Measurements from ENCODE around the gene ADGRL2. TPM values are rescaled to one million over a fixed set of nuclear protein-coding genes. Genes with fewer than 3 reads are reported as not detected.

ADGRL2 gene
- not detected for total RNA-seq

GRCh38 chr1:81800695-81801650, at the start of gene ADGRL2:
ADGRL2 (plus strand) TSS chr1:81800934; CDS start chr1:81836985, 36,051 bp downstream.
- Mint-ChIP-seq H3K9me3 (no peaks in the 10 kb centered on the region), H3K27ac (peak within 1 kb of the TSS in 1 of 2 donors; percentile 50), H3K36me3 (peaks cover 0 to 15% of the 10 kb centered on the region in 2 donors)
- DNase-seq (ENCODE audit: low spot score in 2 of 2): peak in 1 of 2 donors; percentile 8
- ATAC-seq: peak in 1 of 2 donors; percentile 62

GRCh38 chr1:81752840-81753239, 47.9 kb upstream of the ADGRL2 start:
- no peak for ATAC-seq
- H3K36me3 Mint-ChIP-seq: no peaks in the 10 kb centered on the region
- peaks cover 0 to 3% of the 10 kb centered on the region in 2 donors for H3K9me3 Mint-ChIP-seq
- DNase-seq (ENCODE audit: low spot score in 2 of 2): no peak
- H3K27ac Mint-ChIP-seq: no peak overlapping the region

- Mint-ChIP-seq H3K9me3 (no peaks in the 10 kb centered on the region), H3K36me3 (no peaks in the 10 kb centered on the region), H3K27ac (no peak overlapping the region)
- ATAC-seq: no peak
- no peak for DNase-seq (ENCODE audit: low spot score in 2 of 2)
Measured at GRCh38 chr1:81754424-81754823, 46.3 kb upstream of the ADGRL2 start.

DNA sequence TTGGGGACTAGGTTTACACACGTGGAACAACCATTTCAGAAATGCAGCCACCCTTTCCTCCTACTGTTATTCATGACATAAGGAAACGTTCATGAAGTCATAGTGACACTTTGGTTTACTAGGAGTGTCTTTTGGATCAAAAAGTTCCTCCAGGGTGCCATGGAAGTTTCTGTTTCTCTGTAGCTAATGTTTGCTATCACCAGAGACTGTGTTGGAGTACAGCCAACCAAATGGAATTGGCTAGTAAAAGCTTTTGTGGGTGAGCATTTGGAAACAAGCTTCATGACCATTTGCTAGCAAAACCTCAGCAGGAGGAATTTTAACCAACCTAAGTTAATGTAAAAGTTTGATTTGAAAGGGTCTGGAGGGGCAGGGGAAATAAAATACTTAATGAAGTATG, 43.9 kb upstream of the ADGRL2 start:
- Mint-ChIP-seq H3K27ac (no peak overlapping the region), H3K36me3 (no peaks in the 10 kb centered on the region), H3K9me3 (no peaks in the 10 kb centered on the region)
- ATAC-seq (no peak), DNase-seq (ENCODE audit: low spot score in 2 of 2) (no peak)

DNA sequence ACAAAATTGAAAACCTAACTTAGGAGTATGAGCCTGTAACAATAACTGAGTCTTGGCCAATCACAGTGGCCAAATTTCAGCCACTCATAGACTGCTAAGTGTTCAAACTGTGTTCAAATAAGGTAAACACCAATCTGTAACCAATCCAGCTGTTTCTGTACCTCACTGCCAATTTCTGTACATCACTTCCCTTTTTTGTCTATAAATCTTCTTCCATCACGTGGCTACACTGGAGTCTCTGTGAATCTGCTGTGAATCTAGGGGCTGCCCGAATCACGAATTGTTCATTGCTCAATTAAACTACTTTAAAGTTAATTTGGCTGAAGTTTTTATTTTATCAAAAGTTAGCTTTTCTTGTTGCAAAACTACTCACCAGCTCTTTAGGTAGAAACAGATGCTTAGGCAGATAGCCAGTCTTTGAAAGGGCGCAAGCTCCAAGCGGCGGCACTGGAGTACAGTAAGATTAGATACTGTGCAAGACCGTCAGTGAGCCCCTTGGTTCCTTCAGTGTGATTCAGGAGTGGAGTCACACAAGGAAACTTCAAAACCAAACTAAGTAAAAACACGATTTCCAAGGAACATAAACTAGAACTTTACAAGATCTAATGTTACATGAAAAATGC, 43.2 kb upstream of the ADGRL2 start:
- Mint-ChIP-seq H3K9me3 (no peaks in the 10 kb centered on the region), H3K27ac (no peak overlapping the region), H3K36me3 (no peaks in the 10 kb centered on the region)
- DNase-seq (ENCODE audit: low spot score in 2 of 2) (no peak), ATAC-seq (no peak)

- Mint-ChIP-seq H3K36me3 (no peaks in the 10 kb centered on the region), H3K9me3 (no peaks in the 10 kb centered on the region), H3K27ac (no peak overlapping the region)
- DNase-seq (ENCODE audit: low spot score in 2 of 2): no peak
- ATAC-seq: no peak
Measured at GRCh38 chr1:81758181-81758580, 42.6 kb upstream of the ADGRL2 start.

- Mint-ChIP-seq H3K9me3 (no peaks in the 10 kb centered on the region), H3K27ac (no peak overlapping the region), H3K36me3 (no peaks in the 10 kb centered on the region)
- ATAC-seq (no peak), DNase-seq (ENCODE audit: low spot score in 2 of 2) (no peak)
Measured at GRCh38 chr1:81760477-81761097, 40.1 kb upstream of the ADGRL2 start.

- Mint-ChIP-seq H3K9me3 (peaks cover 0 to 4% of the 10 kb centered on the region in 2 donors), H3K36me3 (no peaks in the 10 kb centered on the region), H3K27ac (no peak overlapping the region)
- ATAC-seq: no peak
- DNase-seq (ENCODE audit: low spot score in 2 of 2): no peak
Measured at GRCh38 chr1:81775510-81775909, 25.2 kb upstream of the ADGRL2 start.

DNA sequence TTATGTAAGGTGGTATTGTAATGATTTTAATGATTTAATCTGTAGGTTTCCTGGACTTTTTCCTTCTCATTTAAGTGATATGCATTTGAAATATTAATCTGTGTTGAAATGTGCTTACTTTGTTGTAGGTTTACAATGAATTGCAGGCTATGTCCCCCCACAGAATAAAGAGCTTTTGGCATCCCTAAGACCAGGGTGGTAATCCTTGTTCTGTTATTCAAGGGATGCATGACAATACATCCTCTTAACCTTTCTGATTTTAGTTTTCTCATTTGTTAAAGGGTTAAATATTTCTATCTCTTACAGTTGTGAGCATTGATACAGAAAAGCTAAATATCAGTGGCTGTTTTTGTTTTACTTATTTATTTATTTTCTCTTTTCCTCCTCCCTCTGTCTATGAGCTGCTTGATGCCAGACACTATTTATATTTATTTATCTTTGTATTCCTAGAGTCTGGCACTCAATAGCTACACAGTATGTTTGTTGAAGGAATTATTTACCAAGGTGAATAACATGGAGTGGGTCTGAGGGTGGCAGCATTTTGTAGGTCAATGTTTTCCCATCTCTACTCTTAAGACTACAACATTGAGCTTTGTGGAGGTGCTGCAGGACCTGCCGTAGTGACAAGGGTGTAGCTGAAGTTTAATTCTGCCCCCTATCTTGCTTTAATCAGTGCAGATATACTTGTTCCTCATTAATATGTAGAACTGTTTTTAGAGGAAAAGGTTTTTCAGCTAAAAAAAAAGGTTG, 19.9 kb upstream of the ADGRL2 start:
- no peaks in the 10 kb centered on the region for H3K9me3 Mint-ChIP-seq
- DNase-seq (ENCODE audit: low spot score in 2 of 2) (no peak), ATAC-seq (no peak)
- H3K36me3 Mint-ChIP-seq: no peaks in the 10 kb centered on the region
- H3K27ac Mint-ChIP-seq: no peak overlapping the region

GRCh38 chr1:81781749-81782148, 19.0 kb upstream of the ADGRL2 start:
- H3K9me3 Mint-ChIP-seq: peaks cover 0 to under 1% of the 10 kb centered on the region in 2 donors
- no peak for ATAC-seq

DNA sequence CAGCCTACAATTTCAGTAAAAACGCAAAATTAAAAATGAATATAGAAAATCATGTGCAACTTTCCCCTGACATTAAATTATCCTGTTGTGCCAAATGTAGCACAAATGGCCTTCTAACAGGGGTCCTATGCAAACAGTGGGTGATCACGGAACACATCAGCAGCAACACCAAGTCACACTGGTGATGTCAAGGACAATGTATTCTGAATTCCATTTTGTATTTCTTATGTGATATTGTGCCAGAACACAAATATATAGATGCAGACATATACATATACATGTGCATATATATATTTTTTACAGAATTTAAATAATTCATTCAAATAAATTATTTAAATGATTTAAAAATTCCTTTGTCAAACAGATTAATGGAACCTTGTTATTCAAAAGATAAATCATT, 8.6 kb upstream of the ADGRL2 start:
- Mint-ChIP-seq H3K36me3 (no peaks in the 10 kb centered on the region), H3K9me3 (peaks cover under 1 to 5% of the 10 kb centered on the region in 2 donors), H3K27ac (no peak overlapping the region)
- DNase-seq (ENCODE audit: low spot score in 2 of 2): no peak
- ATAC-seq: no peak

More at GRCh38 chr1:81781749-81782148, 19.0 kb upstream of the ADGRL2 start:
- Mint-ChIP-seq H3K36me3 (no peaks in the 10 kb centered on the region), H3K27ac (no peak overlapping the region)
- no peak for DNase-seq (ENCODE audit: low spot score in 2 of 2)

- no peak for ATAC-seq
- H3K27ac Mint-ChIP-seq: no peak overlapping the region
Measured at GRCh38 chr1:81797701-81798100, 3.0 kb upstream of the ADGRL2 start.

DNA sequence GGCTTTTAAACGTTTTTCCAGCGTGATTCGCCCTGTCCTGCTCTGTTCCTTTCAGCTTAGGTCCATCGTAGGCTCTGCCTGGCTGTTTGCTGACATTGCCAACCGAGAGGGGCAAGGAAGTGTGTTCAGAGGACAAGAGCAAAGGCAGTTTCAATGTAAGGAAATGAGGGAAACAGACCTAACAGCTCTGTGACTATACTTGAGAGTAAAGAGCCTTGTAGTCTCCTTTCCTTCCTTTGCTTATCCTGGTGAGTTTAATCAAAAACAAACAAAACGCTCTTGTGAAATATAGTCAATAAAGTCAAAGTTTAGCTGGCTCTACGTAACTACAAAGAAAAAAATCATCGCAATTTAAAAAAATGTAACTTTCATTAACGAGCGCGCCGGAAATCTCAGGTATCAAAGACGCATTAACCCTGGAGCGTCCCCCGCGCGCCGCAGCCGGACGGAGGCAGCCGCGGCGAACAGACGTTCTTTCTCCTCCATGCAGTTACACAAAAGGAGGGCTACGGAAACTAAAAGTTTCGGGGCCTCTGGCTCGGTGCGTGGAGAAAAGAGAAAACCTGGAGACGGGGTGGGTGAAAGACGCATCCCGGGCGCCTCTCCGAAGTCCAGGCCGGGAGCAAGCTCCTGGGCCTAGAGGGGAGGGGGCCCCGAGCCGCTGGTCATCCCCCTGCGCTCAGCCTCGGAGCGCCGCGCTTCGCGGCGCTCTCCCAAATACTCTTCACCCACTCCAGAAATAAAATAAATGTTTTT, 617 bp upstream of the ADGRL2 start:
- no peak for DNase-seq (ENCODE audit: low spot score in 2 of 2)
- Mint-ChIP-seq H3K36me3 (peaks cover 0 to 15% of the 10 kb centered on the region in 2 donors), H3K9me3 (no peaks in the 10 kb centered on the region), H3K27ac (peak overlapping the region in 1 of 2 donors; percentile 50)
- ATAC-seq: no peak

More at GRCh38 chr1:81797701-81798100, 3.0 kb upstream of the ADGRL2 start:
- peaks cover 0 to 5% of the 10 kb centered on the region in 2 donors for H3K36me3 Mint-ChIP-seq
- no peak for DNase-seq (ENCODE audit: low spot score in 2 of 2)
- no peaks in the 10 kb centered on the region for H3K9me3 Mint-ChIP-seq

- Mint-ChIP-seq H3K36me3 (peaks cover 0 to 15% of the 10 kb centered on the region in 2 donors), H3K9me3 (no peaks in the 10 kb centered on the region), H3K27ac (no peak overlapping the region)
- ATAC-seq: peak in 1 of 2 donors; percentile 41
- DNase-seq (ENCODE audit: low spot score in 2 of 2): no peak
Measured at GRCh38 chr1:81801651-81802456, 1.1 kb downstream of the ADGRL2 start.

- no peak overlapping the region for H3K27ac Mint-ChIP-seq
- peaks cover 0 to 15% of the 10 kb centered on the region in 2 donors for H3K36me3 Mint-ChIP-seq
- no peaks in the 10 kb centered on the region for H3K9me3 Mint-ChIP-seq
- no peak for DNase-seq (ENCODE audit: low spot score in 2 of 2)
- no peak for ATAC-seq
Measured at GRCh38 chr1:81802457-81802706, 1.6 kb downstream of the ADGRL2 start.

Data from activated naive CD4-positive, alpha-beta T cell treated with anti-CD3 and anti-CD28 coated beads, Interleukin-2, amount 50 U/mL, for 72 hours (primary cell).